ENCODE results near the gene CRELD1. TPM values are rescaled to one million over a fixed set of nuclear protein-coding genes. Genes with fewer than 3 reads are reported as not detected.
"Not testable (repeated sequence)": the region's sequence is repeated elsewhere in the genome, so short reads cannot be mapped to it uniquely, and the experiment has no call there.

The CRELD1 gene
- 10 to 100 TPM; 11.0 to 15.6 (median 13.0) TPM for total RNA-seq

GRCh38 chr3:9933561-9934234, at the start of gene CRELD1:
Gene CRELD1, plus strand, starts transcription at chr3:9933834. Its CDS starts 605 bp downstream, at chr3:9934439.
- peak; percentile 98 for DNase-seq
- peak; percentile 84 for ATAC-seq
- no peaks in the 10 kb centered on the region for H3K9me3 Mint-ChIP-seq
- no peaks in the 10 kb centered on the region for H3K27me3 Mint-ChIP-seq (ENCODE audit: low read depth)
- H3K4me3 Mint-ChIP-seq: peak within 1 kb of the TSS; percentile 97
- peaks cover 14% of the 10 kb centered on the region for H3K36me3 Mint-ChIP-seq (ENCODE audit: insufficient read depth)
- peaks cover 37% of the 10 kb centered on the region for H3K4me1 Mint-ChIP-seq (ENCODE audit: low read depth)

- no peaks in the 10 kb centered on the region for H3K36me3 Mint-ChIP-seq (ENCODE audit: insufficient read depth)
- H3K4me3 Mint-ChIP-seq: no peak overlapping the region
- DNase-seq (no peak), ATAC-seq (no peak)
- H3K4me1 Mint-ChIP-seq (ENCODE audit: low read depth): no peaks in the 10 kb centered on the region
- H3K9me3 Mint-ChIP-seq: no peaks in the 10 kb centered on the region
- H3K27me3 Mint-ChIP-seq (ENCODE audit: low read depth): peaks cover 2% of the 10 kb centered on the region
These were observed 49.0 kb upstream of the CRELD1 start for GRCh38 chr3:9884555-9885165.

- no peak overlapping the region for H3K4me3 Mint-ChIP-seq
- H3K9me3 Mint-ChIP-seq: no peaks in the 10 kb centered on the region
- H3K4me1 Mint-ChIP-seq (ENCODE audit: low read depth): peaks cover 1% of the 10 kb centered on the region
- DNase-seq (no peak), ATAC-seq (no peak)
- peaks cover 2% of the 10 kb centered on the region for H3K27me3 Mint-ChIP-seq (ENCODE audit: low read depth)
- H3K36me3 Mint-ChIP-seq (ENCODE audit: insufficient read depth): peaks cover 1% of the 10 kb centered on the region
These were observed 47.3 kb upstream of the CRELD1 start for GRCh38 chr3:9886328-9886727.

GRCh38 chr3:9887480-9887879, 46.2 kb upstream of the CRELD1 start:
- ATAC-seq: no peak
- peaks cover 2% of the 10 kb centered on the region for H3K27me3 Mint-ChIP-seq (ENCODE audit: low read depth)
- no peak overlapping the region for H3K4me3 Mint-ChIP-seq
- H3K9me3 Mint-ChIP-seq: no peaks in the 10 kb centered on the region
- peaks cover 10% of the 10 kb centered on the region for H3K4me1 Mint-ChIP-seq (ENCODE audit: low read depth)
- DNase-seq: no peak
- H3K36me3 Mint-ChIP-seq (ENCODE audit: insufficient read depth): peaks cover 7% of the 10 kb centered on the region

- Mint-ChIP-seq H3K36me3 (ENCODE audit: insufficient read depth) (peaks cover 15% of the 10 kb centered on the region), H3K9me3 (no peaks in the 10 kb centered on the region), H3K27me3 (ENCODE audit: low read depth) (peaks cover 2% of the 10 kb centered on the region), H3K4me3 (no peak overlapping the region), H3K4me1 (ENCODE audit: low read depth) (peaks cover 19% of the 10 kb centered on the region)
- ATAC-seq (no peak), DNase-seq (no peak)
These were observed 45.1 kb upstream of the CRELD1 start for GRCh38 chr3:9888540-9888939.

GRCh38 chr3:9889405-9889804, 44.2 kb upstream of the CRELD1 start:
- no peaks in the 10 kb centered on the region for H3K9me3 Mint-ChIP-seq
- ATAC-seq (no peak), DNase-seq (no peak)
- H3K4me3 Mint-ChIP-seq: peak overlapping the region; percentile 98
- H3K4me1 Mint-ChIP-seq (ENCODE audit: low read depth): peaks cover 27% of the 10 kb centered on the region
- no peaks in the 10 kb centered on the region for H3K27me3 Mint-ChIP-seq (ENCODE audit: low read depth)
- H3K36me3 Mint-ChIP-seq (ENCODE audit: insufficient read depth): peaks cover 19% of the 10 kb centered on the region

GRCh38 chr3:9890249-9891071, 43.2 kb upstream of the CRELD1 start, which contains the start of gene JAGN1:
Gene JAGN1, plus strand, starts transcription at chr3:9890610. Its CDS starts 113 bp downstream, at chr3:9890723.
- ATAC-seq (peak; percentile 85 to 86), DNase-seq (peak; percentile 91)
- H3K9me3 Mint-ChIP-seq: peaks cover 3% of the 10 kb centered on the region
- H3K36me3 Mint-ChIP-seq (ENCODE audit: insufficient read depth): peaks cover 25% of the 10 kb centered on the region
- H3K27me3 Mint-ChIP-seq (ENCODE audit: low read depth): no peaks in the 10 kb centered on the region
- peaks cover 33% of the 10 kb centered on the region for H3K4me1 Mint-ChIP-seq (ENCODE audit: low read depth)
- H3K4me3 Mint-ChIP-seq: peak within 1 kb of the TSS; percentile 98

- Mint-ChIP-seq H3K36me3 (ENCODE audit: insufficient read depth) (peaks cover 25% of the 10 kb centered on the region), H3K4me1 (ENCODE audit: low read depth) (peaks cover 37% of the 10 kb centered on the region), H3K4me3 (peak overlapping the region; percentile 98), H3K27me3 (ENCODE audit: low read depth) (no peaks in the 10 kb centered on the region), H3K9me3 (peaks cover 3% of the 10 kb centered on the region)
- DNase-seq: no peak
- ATAC-seq: no peak
These were observed 42.5 kb upstream of the CRELD1 start for GRCh38 chr3:9891072-9891622.

- Mint-ChIP-seq H3K9me3 (peaks cover 3% of the 10 kb centered on the region), H3K4me1 (ENCODE audit: low read depth) (peaks cover 48% of the 10 kb centered on the region), H3K4me3 (peak overlapping the region; percentile 27), H3K36me3 (ENCODE audit: insufficient read depth) (peaks cover 25% of the 10 kb centered on the region), H3K27me3 (ENCODE audit: low read depth) (no peaks in the 10 kb centered on the region)
- ATAC-seq: no peak
- DNase-seq: no peak
These were observed 39.9 kb upstream of the CRELD1 start for GRCh38 chr3:9893739-9894138.

GRCh38 chr3:9895715-9896114, 37.9 kb upstream of the CRELD1 start:
- Mint-ChIP-seq H3K36me3 (ENCODE audit: insufficient read depth) (peaks cover 25% of the 10 kb centered on the region), H3K4me1 (ENCODE audit: low read depth) (peaks cover 50% of the 10 kb centered on the region)
- not testable (repeated sequence) for H3K27me3 Mint-ChIP-seq (ENCODE audit: low read depth); ATAC-seq; DNase-seq; H3K9me3 Mint-ChIP-seq; H3K4me3 Mint-ChIP-seq

- not testable (repeated sequence) for DNase-seq; H3K9me3 Mint-ChIP-seq; H3K4me3 Mint-ChIP-seq; ATAC-seq; H3K27me3 Mint-ChIP-seq (ENCODE audit: low read depth)
- Mint-ChIP-seq H3K36me3 (ENCODE audit: insufficient read depth) (peaks cover 21% of the 10 kb centered on the region), H3K4me1 (ENCODE audit: low read depth) (peaks cover 50% of the 10 kb centered on the region)
These were observed 36.8 kb upstream of the CRELD1 start for GRCh38 chr3:9896755-9897407.

- H3K27me3 Mint-ChIP-seq (ENCODE audit: low read depth): no peaks in the 10 kb centered on the region
- ATAC-seq (no peak), DNase-seq (no peak)
- no peak overlapping the region for H3K4me3 Mint-ChIP-seq
- H3K36me3 Mint-ChIP-seq (ENCODE audit: insufficient read depth): peaks cover 16% of the 10 kb centered on the region
- H3K4me1 Mint-ChIP-seq (ENCODE audit: low read depth): peaks cover 50% of the 10 kb centered on the region
- H3K9me3 Mint-ChIP-seq: peaks cover 3% of the 10 kb centered on the region
These were observed 35.9 kb upstream of the CRELD1 start for GRCh38 chr3:9897408-9898372.
